Measurements from ENCODE around the gene HNRNPUL2.

The HNRNPUL2 gene

DNA sequence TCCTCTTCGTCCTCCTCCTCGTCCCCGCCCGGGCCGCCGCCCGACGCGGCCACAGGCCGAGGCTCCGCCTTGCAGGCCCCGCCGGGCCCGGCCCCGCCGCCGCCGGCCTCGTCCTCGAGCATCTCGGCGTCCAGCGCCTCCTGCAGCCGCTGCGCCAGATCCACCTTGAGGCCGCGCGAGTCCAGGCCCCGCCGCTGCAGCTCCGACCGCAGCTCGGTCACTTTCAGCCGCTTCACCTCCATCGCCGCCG lies 417 bp downstream of the HNRNPUL2 start:
- DNase-seq (ENCODE audit: low spot score): no peak

DNA sequence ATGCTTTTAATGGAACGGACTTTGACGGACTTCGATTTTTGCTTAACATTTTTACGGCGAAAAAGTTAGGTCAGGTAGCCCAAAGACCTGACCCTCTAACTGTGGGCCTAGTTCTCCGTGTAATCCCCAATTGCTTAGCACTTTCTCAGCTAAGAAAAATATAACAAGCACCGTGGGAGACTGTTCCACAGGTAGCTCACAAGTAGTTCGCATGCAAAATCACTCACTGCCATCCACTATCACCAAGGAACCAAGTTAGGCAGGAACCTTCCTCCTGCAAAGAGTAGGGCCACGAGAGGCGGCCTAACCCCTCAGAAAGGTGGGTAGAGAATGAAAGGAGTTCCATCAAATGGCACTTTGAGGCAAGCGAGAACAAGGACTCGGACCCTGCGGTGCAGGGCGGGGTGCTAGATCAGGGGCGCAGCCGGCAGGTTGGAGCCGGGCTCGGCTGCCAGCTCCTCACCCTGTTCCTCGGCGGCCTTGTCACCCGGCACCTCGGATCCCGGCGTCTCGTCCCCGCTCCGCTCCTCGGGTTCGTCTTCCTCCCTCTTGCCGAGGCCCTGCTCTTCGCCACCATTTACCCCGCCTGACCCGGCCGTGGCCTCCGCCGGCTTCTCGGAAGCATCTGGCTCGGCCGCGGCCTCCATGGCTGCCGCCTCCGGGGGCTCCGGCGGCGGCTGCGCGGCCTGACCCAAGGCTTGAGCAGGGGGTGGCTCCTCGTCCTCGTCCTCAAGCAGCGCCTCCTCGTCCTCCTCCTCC lies 922 bp downstream of the HNRNPUL2 start:
- DNase-seq (ENCODE audit: low spot score): peak; percentile 26

GRCh38 chr11:62725646-62726045 lies 1.6 kb downstream of the HNRNPUL2 start:
- DNase-seq (ENCODE audit: low spot score): no peak

GRCh38 chr11:62724171-62724570 lies 3.1 kb downstream of the HNRNPUL2 start:
- DNase-seq (ENCODE audit: low spot score): no peak

- no peak for DNase-seq (ENCODE audit: low spot score)
These were observed 5.3 kb downstream of the HNRNPUL2 start for GRCh38 chr11:62721994-62722393.

DNA sequence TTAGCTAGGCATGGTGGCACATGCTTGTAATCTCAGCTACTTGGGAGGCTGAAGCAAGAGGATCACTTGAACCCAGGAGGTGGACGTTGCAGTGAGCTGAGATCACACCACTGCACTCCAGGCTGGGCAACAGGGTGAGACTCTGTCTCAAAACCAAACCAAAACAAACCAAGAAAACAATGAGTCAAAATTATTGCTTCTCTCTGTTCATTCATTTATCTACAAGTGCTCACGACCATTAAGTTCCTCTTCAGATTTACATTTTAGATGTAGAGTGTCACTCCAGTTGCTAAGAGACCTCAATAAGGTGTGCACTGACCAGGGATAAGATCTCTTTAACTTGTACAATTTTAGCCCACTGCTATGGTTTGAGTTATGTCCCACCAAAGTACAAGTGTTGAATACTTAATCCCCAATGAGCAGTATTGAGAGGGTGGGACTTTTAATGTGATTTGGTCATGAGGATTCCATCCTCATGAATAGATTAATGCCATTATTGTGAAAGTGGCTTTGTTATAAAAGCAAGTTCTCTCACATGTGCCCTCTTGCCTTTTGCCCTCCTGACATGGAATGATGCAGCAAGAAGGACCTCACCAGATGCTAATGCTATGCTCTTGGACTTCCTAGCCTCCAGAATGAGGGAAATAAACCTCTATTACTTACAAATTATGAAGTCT lies 7.8 kb downstream of the HNRNPUL2 start:
- DNase-seq (ENCODE audit: low spot score): no peak

GRCh38 chr11:62716816-62717215 lies 10.4 kb downstream of the HNRNPUL2 start:
- DNase-seq (ENCODE audit: low spot score): no peak

GRCh38 chr11:62716206-62716605 lies 11.1 kb downstream of the HNRNPUL2 start:
- no peak for DNase-seq (ENCODE audit: low spot score)

- no peak for DNase-seq (ENCODE audit: low spot score)
These were observed 11.8 kb downstream of the HNRNPUL2 start for GRCh38 chr11:62715150-62716130.

DNA sequence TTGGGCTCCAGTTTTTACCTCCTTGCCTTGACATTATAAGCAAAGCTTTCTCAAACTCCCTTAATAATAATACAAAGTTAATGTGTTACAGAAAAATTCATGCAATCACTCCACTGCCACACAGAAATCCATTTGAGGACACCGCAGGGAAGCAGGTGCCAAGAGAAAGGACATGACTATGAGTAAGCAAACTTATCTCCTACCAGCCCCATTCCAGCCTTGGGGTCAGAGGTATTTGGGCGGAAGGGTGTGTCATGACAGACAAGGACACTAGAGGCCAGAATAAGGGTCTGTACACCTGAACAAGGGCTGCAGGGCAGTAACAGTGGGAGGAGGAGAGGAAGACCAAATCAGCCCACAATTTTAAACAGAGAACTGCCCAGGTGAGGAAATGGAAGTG lies 13.9 kb downstream of the HNRNPUL2 start:
- no peak for DNase-seq (ENCODE audit: low spot score)

DNA sequence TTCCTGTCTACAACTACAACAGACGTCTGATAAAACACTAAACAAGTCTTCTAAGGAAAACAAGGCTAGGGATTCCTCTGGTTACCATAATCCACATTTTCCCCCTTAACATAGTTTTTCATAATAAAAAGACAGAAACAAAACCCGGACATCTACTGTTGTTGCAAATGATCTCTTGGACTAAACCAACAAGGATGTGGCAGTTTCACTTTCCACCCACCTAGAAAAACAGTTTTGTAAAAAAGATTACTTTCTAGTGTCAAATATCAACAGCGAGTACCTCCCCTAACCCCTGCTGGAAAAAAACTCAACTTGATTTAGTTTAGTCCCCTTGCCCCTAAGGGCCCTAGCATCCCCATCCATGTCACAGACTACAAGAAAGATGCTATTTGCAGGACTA lies 14.4 kb downstream of the HNRNPUL2 start:
- DNase-seq (ENCODE audit: low spot score): no peak

DNA sequence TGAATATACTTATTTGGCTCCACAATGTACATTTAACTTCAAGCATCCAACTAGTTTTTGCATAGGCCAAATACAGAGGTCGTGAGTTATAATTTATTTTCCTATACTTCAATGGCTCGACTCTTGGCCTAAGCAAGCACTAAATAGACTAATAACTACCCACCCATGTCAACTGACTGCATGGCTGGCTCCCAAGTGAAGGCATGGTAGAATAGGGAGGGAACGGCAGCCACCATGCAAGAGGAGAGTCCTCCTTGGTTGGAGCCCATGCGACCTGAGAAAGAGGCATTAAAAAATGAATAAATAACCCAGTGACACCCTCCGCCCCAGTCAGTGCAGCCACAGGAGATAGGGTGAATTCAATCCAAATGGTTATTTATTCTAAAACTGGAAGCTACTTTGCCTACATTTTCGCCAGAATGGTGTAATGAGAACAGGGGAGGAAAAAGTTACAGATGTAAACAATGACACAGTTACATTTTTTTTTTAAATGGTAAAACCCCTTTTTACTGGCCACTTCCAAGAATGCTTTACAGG lies 14.9 kb downstream of the HNRNPUL2 start:
- DNase-seq (ENCODE audit: low spot score): no peak

DNA sequence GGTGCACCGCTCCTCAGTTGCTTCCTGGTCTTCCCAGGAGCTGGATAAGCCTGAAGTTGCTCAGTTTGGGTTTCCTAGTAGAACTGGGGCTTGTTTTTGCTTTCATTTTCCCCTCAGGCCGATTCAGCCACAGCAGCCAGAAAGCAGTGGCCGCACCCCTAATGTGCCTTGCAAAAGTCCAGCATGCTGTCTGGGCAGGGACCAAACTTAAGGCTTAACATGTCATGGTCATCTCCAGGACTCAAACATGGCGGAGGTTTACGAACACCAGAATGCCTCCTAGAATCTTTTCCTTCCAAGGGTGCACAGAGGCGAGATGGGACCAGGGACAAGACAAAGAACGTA lies 17.3 kb downstream of the HNRNPUL2 start:
- DNase-seq (ENCODE audit: low spot score): no peak

- DNase-seq (ENCODE audit: low spot score): peak; percentile 99
These were observed 17.8 kb downstream of the HNRNPUL2 start for GRCh38 chr11:62709247-62710000.

GRCh38 chr11:62708793-62709192 lies 18.5 kb downstream of the HNRNPUL2 start:
- peak; percentile 28 for DNase-seq (ENCODE audit: low spot score)

DNA sequence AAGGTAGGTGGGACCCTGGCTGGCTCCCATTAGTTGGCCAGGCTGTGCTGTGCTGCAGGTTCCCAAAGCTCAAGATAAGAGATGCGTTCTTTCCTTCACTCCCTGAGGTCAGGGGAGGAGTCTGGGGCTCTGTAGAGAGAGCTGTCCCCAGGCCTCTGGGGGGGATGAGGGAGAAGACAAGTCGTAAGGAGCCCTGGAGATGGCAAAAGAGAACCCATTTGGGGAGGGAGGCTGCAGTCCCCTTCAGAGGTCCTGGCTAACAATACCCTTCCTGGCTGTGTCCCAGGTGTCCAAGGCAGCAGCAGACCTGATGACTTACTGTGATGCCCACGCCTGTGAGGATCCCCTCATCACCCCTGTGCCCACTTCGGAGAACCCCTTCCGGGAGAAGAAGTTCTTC lies 18.9 kb downstream of the HNRNPUL2 start:
- no peak for DNase-seq (ENCODE audit: low spot score)

- DNase-seq (ENCODE audit: low spot score): peak; percentile 87
These were observed 19.9 kb downstream of the HNRNPUL2 start, which contains the start of the genes BSCL2 and GNG3 for GRCh38 chr11:62707277-62707861. TSS of gene BSCL2 (minus strand) at chr11:62707424. CDS start at chr11:62707195, 229 bp downstream. TSS of gene GNG3 (plus strand) at chr11:62707676. CDS start at chr11:62708296, 620 bp downstream.

DNA sequence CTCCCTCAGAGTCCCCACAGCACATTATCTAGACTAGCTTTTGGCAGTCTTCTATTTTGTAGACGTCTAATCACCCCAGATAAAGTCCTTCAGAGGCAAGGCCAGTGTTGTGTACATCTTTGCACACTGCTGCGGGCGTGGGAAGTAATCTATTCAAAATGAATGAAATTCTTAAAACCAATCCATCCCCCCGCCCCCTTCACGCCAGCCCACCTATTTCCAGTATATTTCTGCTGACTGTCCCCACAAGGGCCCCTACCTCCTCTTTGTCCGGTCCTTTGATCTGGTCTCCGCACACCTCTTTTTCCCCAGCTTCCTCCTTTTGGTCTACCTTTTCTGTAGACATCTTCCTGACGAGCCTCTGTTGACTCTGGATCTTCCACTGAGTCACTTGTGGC lies 20.4 kb downstream of the HNRNPUL2 start:
- no peak for DNase-seq (ENCODE audit: low spot score)

- peak; percentile 95 for DNase-seq (ENCODE audit: low spot score)
These were observed 21.1 kb downstream of the HNRNPUL2 start for GRCh38 chr11:62705880-62706849.

DNA sequence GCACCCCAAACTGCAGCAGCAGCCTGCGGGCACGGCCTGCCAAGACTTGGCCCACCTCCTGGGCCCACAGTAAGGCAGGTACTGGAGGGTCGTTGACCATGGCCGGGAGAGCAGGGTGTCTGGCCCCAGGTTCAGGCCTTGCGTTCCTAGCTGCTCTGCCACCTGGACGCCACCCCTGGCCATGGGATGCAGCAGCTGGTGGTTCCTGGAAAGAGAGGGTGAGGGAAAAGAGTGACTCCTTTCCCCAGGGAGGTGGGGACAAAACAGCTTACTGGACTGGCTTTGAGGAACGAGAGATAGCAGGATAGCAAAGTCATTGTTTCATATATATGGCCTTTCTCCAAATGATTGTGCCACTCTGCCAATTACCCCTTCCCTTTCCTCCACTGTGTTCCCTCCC lies 21.8 kb downstream of the HNRNPUL2 start:
- DNase-seq (ENCODE audit: low spot score): no peak

Data from putamen (tissue), 1 donor.